ENCODE data around the gene PRUNE2.

Gene PRUNE2

DNA sequence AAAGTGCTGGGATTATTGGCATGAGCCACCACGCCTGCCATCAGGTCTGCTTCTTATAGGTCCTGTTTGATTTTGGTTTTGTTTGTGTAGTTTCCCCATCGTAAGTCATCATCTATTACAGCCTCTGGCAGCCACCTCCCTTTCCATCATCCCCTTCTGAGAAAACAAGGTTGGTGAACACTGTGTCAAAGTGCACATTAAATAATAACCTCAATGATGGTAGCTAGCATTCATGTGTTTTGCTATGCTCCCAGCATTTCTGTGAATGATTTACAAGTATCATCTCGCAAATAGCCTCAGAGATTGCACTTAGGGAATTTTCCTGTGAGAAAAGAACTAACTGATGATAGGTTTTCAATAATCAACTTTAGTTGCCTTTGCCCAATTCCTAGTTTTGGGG lies 9.9 kb downstream of the PRUNE2 start:
- H3K27me3 ChIP-seq (ENCODE audit: control insufficient read depth in 1 of 2, insufficient read depth in 1 of 2, low read length in 2 of 2): no peaks in the 10 kb centered on the region
- no peak overlapping the region for H2BK120ac ChIP-seq (ENCODE audit: low read depth, low read length)
- H3K4ac ChIP-seq (ENCODE audit: low read depth in 1 of 2, low read length in 2 of 2): no peak overlapping the region
- WGBS: 89% methylated on average over 1 of the region's 3 CpGs
- no peak overlapping the region for H2BK5ac ChIP-seq (ENCODE audit: low read depth, low read length, poor library complexity, severe bottlenecking)
- no peak overlapping the region for H3K4me3 ChIP-seq (ENCODE audit: insufficient read depth in 1 of 2, low read depth in 1 of 2, low read length in 2 of 2)
- peak overlapping the region; percentile 8 for H3K27ac ChIP-seq (ENCODE audit: low read length, poor library complexity, severe bottlenecking)
- no peak for DNase-seq
- H3K79me1 ChIP-seq (replicated peaks; ENCODE audit: low read length, poor library complexity, severe bottlenecking): no peaks in the 10 kb centered on the region
- H3K4me2 ChIP-seq (ENCODE audit: low read length, poor library complexity, severe bottlenecking): no peak overlapping the region
- H3K36me3 ChIP-seq (ENCODE audit: control insufficient read depth in 1 of 2, insufficient read depth in 2 of 2, low read depth in 1 of 2, low read length in 2 of 2): peaks cover 0 to 13% of the 10 kb centered on the region in 2 experiments
- no peaks in the 10 kb centered on the region for H3K9me3 ChIP-seq (ENCODE audit: control insufficient read depth, low read length)
- no peak overlapping the region for H3K14ac ChIP-seq (ENCODE audit: low read length in 2 of 2)
- no peak overlapping the region for H3K23ac ChIP-seq (ENCODE audit: low read length in 2 of 2)
- H3K9ac ChIP-seq (ENCODE audit: low read length): no peak overlapping the region
- no peak overlapping the region for H2BK15ac ChIP-seq (ENCODE audit: low read depth, poor library complexity, severe bottlenecking)
- H3K4me1 ChIP-seq (ENCODE audit: control insufficient read depth, insufficient read depth, low read depth, low read length): peaks cover 5% of the 10 kb centered on the region
- H3K18ac ChIP-seq (ENCODE audit: low read depth in 1 of 2, low read length in 2 of 2): no peak overlapping the region
- no peak overlapping the region for H4K91ac ChIP-seq (ENCODE audit: low read length)
- H2BK12ac ChIP-seq (ENCODE audit: low read length in 2 of 2): no peak overlapping the region
- no peak overlapping the region for H4K8ac ChIP-seq (ENCODE audit: low read length)
- H2AFZ ChIP-seq (ENCODE audit: low read depth, low read length): no peak overlapping the region
- H2AK5ac ChIP-seq (ENCODE audit: low read length, severe bottlenecking): no peak overlapping the region

- H3K4me3 ChIP-seq (ENCODE audit: insufficient read depth in 1 of 2, low read depth in 1 of 2, low read length in 2 of 2): no peak overlapping the region
- DNase-seq: no peak
- H2BK15ac ChIP-seq (ENCODE audit: low read depth, poor library complexity, severe bottlenecking): no peak overlapping the region
- no peak overlapping the region for H3K18ac ChIP-seq (ENCODE audit: low read depth in 1 of 2, low read length in 2 of 2)
- no peaks in the 10 kb centered on the region for H3K79me1 ChIP-seq (replicated peaks; ENCODE audit: low read length, poor library complexity, severe bottlenecking)
- H3K4ac ChIP-seq (ENCODE audit: low read depth in 1 of 2, low read length in 2 of 2): no peak overlapping the region
- H3K9ac ChIP-seq (ENCODE audit: low read length): peak overlapping the region; percentile 57
- H3K4me1 ChIP-seq (ENCODE audit: control insufficient read depth, insufficient read depth, low read depth, low read length): peaks cover 5% of the 10 kb centered on the region
- no peaks in the 10 kb centered on the region for H3K27me3 ChIP-seq (ENCODE audit: control insufficient read depth in 1 of 2, insufficient read depth in 1 of 2, low read length in 2 of 2)
- no peak overlapping the region for H2BK120ac ChIP-seq (ENCODE audit: low read depth, low read length)
- 91% methylated on average over 3 of the region's 6 CpGs for WGBS
- peaks cover 0 to 11% of the 10 kb centered on the region in 2 experiments for H3K36me3 ChIP-seq (ENCODE audit: control insufficient read depth in 1 of 2, insufficient read depth in 2 of 2, low read depth in 1 of 2, low read length in 2 of 2)
- no peak overlapping the region for H3K4me2 ChIP-seq (ENCODE audit: low read length, poor library complexity, severe bottlenecking)
- no peak overlapping the region for H2AK5ac ChIP-seq (ENCODE audit: low read length, severe bottlenecking)
- no peak overlapping the region for H4K91ac ChIP-seq (ENCODE audit: low read length)
- H2BK5ac ChIP-seq (ENCODE audit: low read depth, low read length, poor library complexity, severe bottlenecking): no peak overlapping the region
- H3K27ac ChIP-seq (ENCODE audit: low read length, poor library complexity, severe bottlenecking): no peak overlapping the region
- no peak overlapping the region for H3K14ac ChIP-seq (ENCODE audit: low read length in 2 of 2)
- no peaks in the 10 kb centered on the region for H3K9me3 ChIP-seq (ENCODE audit: control insufficient read depth, low read length)
- H3K23ac ChIP-seq (ENCODE audit: low read length in 2 of 2): no peak overlapping the region
- no peak overlapping the region for H2BK12ac ChIP-seq (ENCODE audit: low read length in 2 of 2)
- H4K8ac ChIP-seq (ENCODE audit: low read length): no peak overlapping the region
- H2AFZ ChIP-seq (ENCODE audit: low read depth, low read length): no peak overlapping the region
Observed at GRCh38 chr9:76895186-76895585, 10.7 kb downstream of the PRUNE2 start.

DNA sequence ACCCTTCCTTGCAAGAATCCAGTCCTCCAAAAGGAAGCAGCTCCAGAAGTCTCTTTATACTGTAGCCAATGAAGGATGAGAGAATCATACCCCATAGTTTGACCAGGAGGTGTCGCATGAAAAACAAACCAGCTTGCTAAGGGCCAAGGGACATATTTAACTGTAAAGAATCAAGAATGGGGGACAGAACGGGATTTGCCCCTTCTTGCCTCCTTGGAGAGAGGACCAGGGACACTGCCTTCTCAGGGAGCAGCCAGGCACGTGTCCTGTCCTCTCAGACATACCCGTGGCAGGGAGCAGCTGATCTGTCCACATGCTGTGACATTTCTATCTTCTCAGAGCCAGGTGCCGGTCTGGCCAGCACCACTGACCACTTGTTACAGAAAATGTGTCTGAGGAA lies 11.7 kb downstream of the PRUNE2 start:
- no peak overlapping the region for H3K18ac ChIP-seq (ENCODE audit: low read depth in 1 of 2, low read length in 2 of 2)
- no peak overlapping the region for H3K14ac ChIP-seq (ENCODE audit: low read length in 2 of 2)
- no peak overlapping the region for H3K4me2 ChIP-seq (ENCODE audit: low read length, poor library complexity, severe bottlenecking)
- no peak overlapping the region for H3K23ac ChIP-seq (ENCODE audit: low read length in 2 of 2)
- no peak overlapping the region for H4K8ac ChIP-seq (ENCODE audit: low read length)
- 71% methylated on average over 5 of the region's 5 CpGs for WGBS
- no peaks in the 10 kb centered on the region for H3K79me1 ChIP-seq (replicated peaks; ENCODE audit: low read length, poor library complexity, severe bottlenecking)
- H3K9me3 ChIP-seq (ENCODE audit: control insufficient read depth, low read length): no peaks in the 10 kb centered on the region
- peaks cover 5% of the 10 kb centered on the region for H3K4me1 ChIP-seq (ENCODE audit: control insufficient read depth, insufficient read depth, low read depth, low read length)
- H2BK12ac ChIP-seq (ENCODE audit: low read length in 2 of 2): no peak overlapping the region
- peaks cover 0 to 9% of the 10 kb centered on the region in 2 experiments for H3K36me3 ChIP-seq (ENCODE audit: control insufficient read depth in 1 of 2, insufficient read depth in 2 of 2, low read depth in 1 of 2, low read length in 2 of 2)
- DNase-seq: no peak
- H3K27me3 ChIP-seq (ENCODE audit: control insufficient read depth in 1 of 2, insufficient read depth in 1 of 2, low read length in 2 of 2): no peaks in the 10 kb centered on the region
- H2BK120ac ChIP-seq (ENCODE audit: low read depth, low read length): no peak overlapping the region
- no peak overlapping the region for H2AFZ ChIP-seq (ENCODE audit: low read depth, low read length)
- no peak overlapping the region for H2BK15ac ChIP-seq (ENCODE audit: low read depth, poor library complexity, severe bottlenecking)
- H4K91ac ChIP-seq (ENCODE audit: low read length): no peak overlapping the region
- H3K4ac ChIP-seq (ENCODE audit: low read depth in 1 of 2, low read length in 2 of 2): no peak overlapping the region
- H2BK5ac ChIP-seq (ENCODE audit: low read depth, low read length, poor library complexity, severe bottlenecking): no peak overlapping the region
- peak overlapping the region; percentile 8 for H3K9ac ChIP-seq (ENCODE audit: low read length)
- no peak overlapping the region for H3K27ac ChIP-seq (ENCODE audit: low read length, poor library complexity, severe bottlenecking)
- H2AK5ac ChIP-seq (ENCODE audit: low read length, severe bottlenecking): no peak overlapping the region
- H3K4me3 ChIP-seq (ENCODE audit: insufficient read depth in 1 of 2, low read depth in 1 of 2, low read length in 2 of 2): no peak overlapping the region

DNA sequence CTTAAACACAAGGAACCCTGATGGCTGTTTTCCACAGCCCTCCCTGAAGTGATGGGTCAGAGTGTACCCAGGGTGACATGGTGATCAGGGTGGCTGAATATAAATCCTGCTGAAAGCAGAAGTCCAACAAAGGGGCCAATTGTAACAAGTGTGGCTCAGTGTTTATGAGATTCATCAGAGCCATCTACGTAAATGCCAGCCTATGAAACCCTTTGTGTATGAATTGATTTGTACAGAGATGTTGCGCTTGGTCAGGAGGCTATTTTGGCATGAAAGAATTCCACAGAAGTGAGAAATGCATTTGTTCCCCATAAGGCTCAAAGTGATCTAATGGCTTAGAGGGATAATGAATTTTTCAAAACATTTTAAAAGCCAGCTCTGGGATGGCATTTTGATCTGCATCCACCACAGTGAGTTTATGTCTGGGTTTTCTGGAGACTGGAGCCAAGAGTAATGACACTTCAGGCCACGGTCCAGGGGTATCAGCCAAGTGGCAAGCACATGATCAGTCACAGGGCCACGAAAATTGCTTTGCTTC lies 12.4 kb downstream of the PRUNE2 start:
- Histone ChIP-seq H3K27me3 (ENCODE audit: control insufficient read depth in 1 of 2, insufficient read depth in 1 of 2, low read length in 2 of 2) (no peaks in the 10 kb centered on the region), H3K9me3 (ENCODE audit: control insufficient read depth, low read length) (no peaks in the 10 kb centered on the region), H2AK5ac (ENCODE audit: low read length, severe bottlenecking) (peak overlapping the region; percentile 54), H2AFZ (ENCODE audit: low read depth, low read length) (no peak overlapping the region), H4K8ac (ENCODE audit: low read length) (no peak overlapping the region), H2BK120ac (ENCODE audit: low read depth, low read length) (no peak overlapping the region), H3K4ac (ENCODE audit: low read depth in 1 of 2, low read length in 2 of 2) (no peak overlapping the region), H3K4me2 (ENCODE audit: low read length, poor library complexity, severe bottlenecking) (no peak overlapping the region), H3K79me1 (replicated peaks; ENCODE audit: low read length, poor library complexity, severe bottlenecking) (no peaks in the 10 kb centered on the region), H2BK5ac (ENCODE audit: low read depth, low read length, poor library complexity, severe bottlenecking) (no peak overlapping the region), H3K4me1 (ENCODE audit: control insufficient read depth, insufficient read depth, low read depth, low read length) (peaks cover 5% of the 10 kb centered on the region), H3K4me3 (ENCODE audit: insufficient read depth in 1 of 2, low read depth in 1 of 2, low read length in 2 of 2) (no peak overlapping the region), H2BK15ac (ENCODE audit: low read depth, poor library complexity, severe bottlenecking) (no peak overlapping the region), H2BK12ac (ENCODE audit: low read length in 2 of 2) (no peak overlapping the region), H3K27ac (ENCODE audit: low read length, poor library complexity, severe bottlenecking) (no peak overlapping the region), H3K23ac (ENCODE audit: low read length in 2 of 2) (no peak overlapping the region), H3K18ac (ENCODE audit: low read depth in 1 of 2, low read length in 2 of 2) (no peak overlapping the region), H3K14ac (ENCODE audit: low read length in 2 of 2) (no peak overlapping the region), H3K9ac (ENCODE audit: low read length) (peak overlapping the region; percentile 8), H3K36me3 (ENCODE audit: control insufficient read depth in 1 of 2, insufficient read depth in 2 of 2, low read depth in 1 of 2, low read length in 2 of 2) (peaks cover 0 to 9% of the 10 kb centered on the region in 2 experiments), H4K91ac (ENCODE audit: low read length) (no peak overlapping the region)
- 82% methylated on average over 2 of the region's 4 CpGs for WGBS
- no peak for DNase-seq
